A549 (cell line): ENCODE results near the gene TIMM44. TPM values are rescaled to one million over a fixed set of nuclear protein-coding genes. Genes with fewer than 3 reads are reported as not detected.

ENCODE experiments used
- ATAC-seq, 2 experiments: fragments of 200-7000 bp in 1 of 2; fragments of >200 bp in 1 of 2; cut with Nextera tagmentation in 1 of 2; cut with Tn5 transposase in 1 of 2; 3 replicates each; pipeline versions ENCODE4 v1.8.0 to v1.9.1; 2018 to 2020; ENCODE audit warnings: mild to moderate bottlenecking in 1 of 2, moderate library complexity in 1 of 2
- CTCF ChIA-PET: fragments of 300-600 bp; sonication (Branson Sonifier 250); formaldehyde crosslinking; extraction: SDS; loops from one replicate; lab custom pipeline; 2021; ENCODE audit warnings: antibody characterized with exemption, inconsistent platforms; lab: Yijun Ruan, JAX
- POLR2A ChIA-PET: fragments of 350-600 bp; formaldehyde crosslinking; extraction: SDS; loops from one replicate; lab custom pipeline; 2021; ENCODE audit warnings: antibody characterized with exemption, inconsistent platforms; lab: Yijun Ruan, JAX
- DNase-seq, 2 experiments: peaks; one replicate each; pipeline versions ENCODE4 v3.0.0 to v3.0.0-alpha.2; 2011 to 2016; ENCODE audit warnings: low read depth in 1 of 2, low spot score in 1 of 2
- FAIRE-seq: peaks from 2 replicates; lab custom pipeline; 2011; peaks lifted over from hg19 to GRCh38; lab: Jason Lieb, UNC
- H3K27ac ChIP-seq, 2 experiments: fragments of >200 bp; sonication (Bioruptor Twin); formaldehyde crosslinking; 3 replicates each; pipeline ENCODE4 v1.5.1; 2016 to 2017
- H3K4me1 ChIP-seq: fragments of >200 bp; sonication (Bioruptor Twin); formaldehyde crosslinking; 3 replicates; pipeline ENCODE4 v1.6.1; 2016
- H3K4me2 ChIP-seq: fragments of >200 bp; sonication (Bioruptor Twin); formaldehyde crosslinking; 3 replicates; pipeline ENCODE4 v1.6.1; 2016
- H3K4me3 ChIP-seq: fragments of >200 bp; sonication (Bioruptor Twin); formaldehyde crosslinking; 3 replicates; pipeline ENCODE4 v1.5.1; 2016
- H3K9me3 ChIP-seq: fragments of >200 bp; sonication (Bioruptor Twin); formaldehyde crosslinking; 3 replicates; pipeline ENCODE4 v1.6.1; 2016
- CBX8 ChIP-seq: fragments of 200-600 bp; sonication (generic); IDR thresholded peaks from 2 replicates; pipeline ENCODE4 v1.6.1; 2016
- CHD2 ChIP-seq: fragments of 150-350 bp; IDR thresholded peaks from 2 replicates; pipeline ENCODE4 v1.6.1; 2014; ENCODE audit warnings: low read length; ENCODE audit not compliant: partially characterized antibody
- CHD4 ChIP-seq: fragments of 200-600 bp; sonication (generic); IDR thresholded peaks from 2 replicates; pipeline ENCODE4 v1.6.1; 2016; ENCODE audit warnings: antibody characterized with exemption, mild to moderate bottlenecking, borderline replicate concordance
- EHF ChIP-seq: fragments of 250-450 bp; sonication (Bioruptor Pico); IDR thresholded peaks from 2 replicates; pipeline ENCODE4 v1.5.0; 2020; ENCODE audit warnings: mild to moderate bottlenecking
- ESRRA ChIP-seq: fragments of 150-350 bp; IDR thresholded peaks from 2 replicates; pipeline ENCODE4 v1.6.1; 2014; ENCODE audit warnings: mild to moderate bottlenecking, low read length, borderline replicate concordance
- FOSB ChIP-seq: fragments of 250-450 bp; sonication (Bioruptor Pico); IDR thresholded peaks from 2 replicates; pipeline ENCODE4 v1.5.0; 2020; ENCODE audit warnings: mild to moderate bottlenecking, moderate library complexity
- FOSL2 ChIP-seq, 2 experiments: fragments of 450-650 bp in 1 of 2; fragments of >200 bp in 1 of 2; sonication (Bioruptor Twin) in 1 of 2; formaldehyde crosslinking; IDR thresholded peaks; 2 replicates each; pipeline versions ENCODE4 v1.5.0 to v1.6.1; 2016 to 2020; ENCODE audit warnings: mild to moderate bottlenecking in 1 of 2, moderate library complexity in 1 of 2
- HEYL ChIP-seq: fragments of 250-450 bp; sonication (Bioruptor Pico); IDR thresholded peaks from 2 replicates; pipeline ENCODE4 v1.8.0; 2021; ENCODE audit warnings: mild to moderate bottlenecking, moderate library complexity
- HOXA7 ChIP-seq: fragments of 250-450 bp; sonication (Bioruptor Pico); IDR thresholded peaks from 2 replicates; pipeline ENCODE4 v1.5.0; 2020; ENCODE audit warnings: mild to moderate bottlenecking, moderate library complexity
- HOXB5 ChIP-seq: fragments of 250-450 bp; sonication (Bioruptor Pico); IDR thresholded peaks from 2 replicates; pipeline ENCODE4 v1.5.0; 2020; ENCODE audit warnings: mild to moderate bottlenecking, moderate library complexity
- JUN ChIP-seq, 2 experiments: fragments of >200 bp; sonication (Bioruptor Twin); formaldehyde crosslinking; IDR thresholded peaks; 2 replicates in 1 of 2; 3 replicates in 1 of 2; pipeline ENCODE4 v1.6.1; 2016 to 2017
- JUNB ChIP-seq: fragments of >200 bp; sonication (Bioruptor Twin); formaldehyde crosslinking; IDR thresholded peaks from 2 replicates; pipeline ENCODE4 v1.6.1; 2016
- MAFK ChIP-seq: fragments of 450-650 bp; IDR thresholded peaks from 2 replicates; pipeline ENCODE4 v1.6.1; 2014; ENCODE audit not compliant: partially characterized antibody
- MYC ChIP-seq: IDR thresholded peaks from 2 replicates; pipeline ENCODE4 v1.6.1; 2012; ENCODE audit warnings: mild to moderate bottlenecking, inconsistent platforms, low read length, improper control_type of control experiment, borderline replicate concordance
- NPAS2 ChIP-seq: fragments of 250-450 bp; sonication (Bioruptor Pico); IDR thresholded peaks from 2 replicates; pipeline ENCODE4 v1.8.0; 2022; ENCODE audit warnings: mild to moderate bottlenecking, moderate library complexity, borderline replicate concordance
- NR3C1 ChIP-seq: fragments of >200 bp; sonication (Bioruptor Twin); formaldehyde crosslinking; IDR thresholded peaks from 3 replicates; pipeline ENCODE4 v1.6.1; 2017
- PHF8 ChIP-seq: fragments of 200-600 bp; sonication (generic); IDR thresholded peaks from 2 replicates; pipeline ENCODE4 v1.6.1; 2016; ENCODE audit warnings: low read depth, mild to moderate bottlenecking, antibody characterized with exemption, moderate library complexity, borderline replicate concordance
- POLR2AphosphoS2 ChIP-seq: conservative IDR thresholded peaks from 2 replicates; pipeline ENCODE4 v1.6.1; 2012; ENCODE audit warnings: low read length, improper control_type of control experiment, inconsistent platforms
- RAD21 ChIP-seq, 2 experiments: fragments of >200 bp in 1 of 2; sonication (Bioruptor Twin) in 1 of 2; formaldehyde crosslinking in 1 of 2; IDR thresholded peaks in 1 of 2; conservative IDR thresholded peaks in 1 of 2; 2 replicates in 1 of 2; 3 replicates in 1 of 2; pipeline ENCODE4 v1.6.1; 2012 to 2018; ENCODE audit warnings: inconsistent platforms in 1 of 2
- RFX5 ChIP-seq: fragments of 450-650 bp; IDR thresholded peaks from 2 replicates; pipeline ENCODE4 v1.7.1; 2014; ENCODE audit warnings: antibody characterized with exemption, mild to moderate bottlenecking, moderate library complexity
- SMC3 ChIP-seq: fragments of >200 bp; sonication (Bioruptor Twin); formaldehyde crosslinking; IDR thresholded peaks from 3 replicates; pipeline ENCODE4 v1.6.1; 2018; ENCODE audit warnings: inconsistent platforms
- TFCP2L1 ChIP-seq: fragments of 250-450 bp; sonication (Bioruptor Pico); IDR thresholded peaks from 2 replicates; pipeline ENCODE4 v1.5.0; 2021; ENCODE audit warnings: mild to moderate bottlenecking
- TP53 ChIP-seq: fragments of 250-450 bp; sonication (Bioruptor Pico); IDR thresholded peaks from 2 replicates; pipeline ENCODE4 v1.5.0; 2021; ENCODE audit warnings: mild to moderate bottlenecking, moderate library complexity
- ZC3H11A ChIP-seq: fragments of 450-650 bp; IDR thresholded peaks from 2 replicates; pipeline ENCODE4 v1.6.1; 2014; ENCODE audit warnings: antibody characterized with exemption, mild to moderate bottlenecking
- ZNF302 ChIP-seq: fragments of 250-450 bp; sonication (Bioruptor Pico); IDR thresholded peaks from 2 replicates; pipeline ENCODE4 v1.9.0; 2021; ENCODE audit warnings: inconsistent platforms, mild to moderate bottlenecking, moderate library complexity
- ZSCAN20 ChIP-seq: fragments of 250-450 bp; sonication (Bioruptor Pico); IDR thresholded peaks from 2 replicates; pipeline ENCODE4 v1.8.0; 2022; ENCODE audit warnings: mild to moderate bottlenecking, moderate library complexity
- WGBS: methylation state at CpG from one replicate; pipeline ENCODE4 v1.1.6; 2017; ENCODE audit errors: missing lambda C conversion rate; 5-methylcytosine and 5-hydroxymethylcytosine counted together
- polyA plus RNA-seq, 4 experiments: library from polyadenylated mRNA; depleted of rRNA in 3 of 4; stranded (reverse); fragments of >200 nt; fragmentation: RNase III in 1 of 4; extraction: RNeasy Plus Mini Kit Qiagen cat#74134 plus additional on column Dnase treatment in 1 of 4; gene quantifications; 2 replicates in 3 of 4; 3 replicates in 1 of 4; pipeline ENCODE4 v1.2.3, GENCODE V29; 2011 to 2017
- TF ChIP-seq, protein P1 (sequence below): IDR thresholded peaks from 2 replicates; pipeline ENCODE4 v1.6.1; 2012; ENCODE audit warnings: low read depth, borderline replicate concordance
- TF ChIP-seq, protein P2 (sequence below): IDR thresholded peaks from 2 replicates; pipeline ENCODE4 v1.6.1; 2012
- TF ChIP-seq, protein P3 (sequence below): fragments of >200 bp; sonication (Bioruptor Twin); formaldehyde crosslinking; IDR thresholded peaks from 3 replicates; pipeline ENCODE4 v1.5.1; 2016
- TF ChIP-seq, protein P4 (sequence below): fragments of 150-350 bp; IDR thresholded peaks from 2 replicates; pipeline ENCODE4 v1.6.1; 2014; ENCODE audit warnings: low read depth, mild to moderate bottlenecking, low read length

Gene TIMM44
- polyA plus RNA-seq, 2 of the 4 experiments (the other 2 are of a cell fraction): 29.7 to 53.2 TPM

DNA sequence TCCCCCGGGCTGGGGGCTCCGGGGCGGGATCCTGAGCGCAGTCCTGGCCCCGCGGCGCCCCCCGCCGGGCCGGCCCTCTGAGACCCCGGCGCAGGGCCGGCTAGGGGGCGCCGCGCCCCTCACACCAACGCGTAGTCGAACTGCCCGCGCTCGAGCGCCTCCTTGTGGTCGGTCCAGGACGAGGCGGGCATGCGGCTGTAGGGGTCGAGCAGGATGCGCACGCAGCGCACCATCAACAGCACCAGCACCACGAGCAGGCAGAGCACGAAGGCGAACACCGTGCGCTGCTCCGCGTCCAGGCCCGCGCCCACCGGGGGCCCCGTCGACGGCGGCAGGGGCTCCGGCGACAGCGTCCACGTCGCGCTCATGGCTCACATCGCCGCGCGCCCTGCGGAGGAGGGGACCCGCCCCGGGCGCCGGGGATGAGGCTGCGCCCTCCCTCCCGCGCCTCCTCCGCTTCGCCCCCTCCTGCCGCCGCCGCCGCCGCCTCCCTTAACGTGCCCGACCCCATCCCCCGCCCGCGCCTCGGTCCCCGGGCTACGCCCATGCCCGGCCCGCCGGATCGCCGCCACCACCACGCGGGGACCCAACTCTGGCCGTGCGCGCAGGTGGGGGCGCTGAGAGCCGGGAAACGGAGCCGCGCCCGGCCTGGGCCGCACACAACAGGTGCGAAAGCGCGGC, 18.2 kb downstream of the TIMM44 start (continued):
- TF ChIP-seq, protein P1, sequence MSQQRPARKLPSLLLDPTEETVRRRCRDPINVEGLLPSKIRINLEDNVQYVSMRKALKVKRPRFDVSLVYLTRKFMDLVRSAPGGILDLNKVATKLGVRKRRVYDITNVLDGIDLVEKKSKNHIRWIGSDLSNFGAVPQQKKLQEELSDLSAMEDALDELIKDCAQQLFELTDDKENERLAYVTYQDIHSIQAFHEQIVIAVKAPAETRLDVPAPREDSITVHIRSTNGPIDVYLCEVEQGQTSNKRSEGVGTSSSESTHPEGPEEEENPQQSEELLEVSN: peak; percentile 93
- TF ChIP-seq HOXB5: peak; percentile 69; the same call in 1 of the 2 replicates
- TF ChIP-seq, protein P2, sequence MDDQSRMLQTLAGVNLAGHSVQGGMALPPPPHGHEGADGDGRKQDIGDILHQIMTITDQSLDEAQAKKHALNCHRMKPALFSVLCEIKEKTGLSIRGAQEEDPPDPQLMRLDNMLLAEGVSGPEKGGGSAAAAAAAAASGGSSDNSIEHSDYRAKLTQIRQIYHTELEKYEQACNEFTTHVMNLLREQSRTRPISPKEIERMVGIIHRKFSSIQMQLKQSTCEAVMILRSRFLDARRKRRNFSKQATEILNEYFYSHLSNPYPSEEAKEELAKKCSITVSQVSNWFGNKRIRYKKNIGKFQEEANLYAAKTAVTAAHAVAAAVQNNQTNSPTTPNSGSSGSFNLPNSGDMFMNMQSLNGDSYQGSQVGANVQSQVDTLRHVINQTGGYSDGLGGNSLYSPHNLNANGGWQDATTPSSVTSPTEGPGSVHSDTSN: no peak
- no peak for TF ChIP-seq EHF (CRISPR knock-in tag)
- no peak for TF ChIP-seq ZC3H11A
- TF ChIP-seq HOXA7 (CRISPR knock-in tag): no peak
- TF ChIP-seq NR3C1: no peak
- no peak for TF ChIP-seq POLR2AphosphoS2
- TF ChIP-seq TFCP2L1 (CRISPR knock-in tag): no peak
- TF ChIP-seq SMC3: peak; percentile 58
- TF ChIP-seq, protein P3, sequence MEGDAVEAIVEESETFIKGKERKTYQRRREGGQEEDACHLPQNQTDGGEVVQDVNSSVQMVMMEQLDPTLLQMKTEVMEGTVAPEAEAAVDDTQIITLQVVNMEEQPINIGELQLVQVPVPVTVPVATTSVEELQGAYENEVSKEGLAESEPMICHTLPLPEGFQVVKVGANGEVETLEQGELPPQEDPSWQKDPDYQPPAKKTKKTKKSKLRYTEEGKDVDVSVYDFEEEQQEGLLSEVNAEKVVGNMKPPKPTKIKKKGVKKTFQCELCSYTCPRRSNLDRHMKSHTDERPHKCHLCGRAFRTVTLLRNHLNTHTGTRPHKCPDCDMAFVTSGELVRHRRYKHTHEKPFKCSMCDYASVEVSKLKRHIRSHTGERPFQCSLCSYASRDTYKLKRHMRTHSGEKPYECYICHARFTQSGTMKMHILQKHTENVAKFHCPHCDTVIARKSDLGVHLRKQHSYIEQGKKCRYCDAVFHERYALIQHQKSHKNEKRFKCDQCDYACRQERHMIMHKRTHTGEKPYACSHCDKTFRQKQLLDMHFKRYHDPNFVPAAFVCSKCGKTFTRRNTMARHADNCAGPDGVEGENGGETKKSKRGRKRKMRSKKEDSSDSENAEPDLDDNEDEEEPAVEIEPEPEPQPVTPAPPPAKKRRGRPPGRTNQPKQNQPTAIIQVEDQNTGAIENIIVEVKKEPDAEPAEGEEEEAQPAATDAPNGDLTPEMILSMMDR: peak; percentile 79
- TF ChIP-seq MAFK: no peak
- no peak for TF ChIP-seq ZNF302
- TF ChIP-seq FOSL2 (IDR thresholded peaks at IDR 0.05): no peak
- TF ChIP-seq FOSL2 (CRISPR knock-in tag; IDR thresholded peaks at IDR 0.05): no peak
- TF ChIP-seq NPAS2 (CRISPR knock-in tag): no peak
- TF ChIP-seq RAD21 (conservative IDR thresholded peaks at IDR 0.05 in 1 of 2, IDR thresholded peaks at IDR 0.05 in 1 of 2): peak; percentile 21 to 47; a peak in 4 of 5 replicates
- no peak for TF ChIP-seq CHD4
- TF ChIP-seq JUNB: no peak
- no peak for TF ChIP-seq ZSCAN20 (CRISPR knock-in tag)
- no peak for TF ChIP-seq TP53 (CRISPR knock-in tag)

DNA sequence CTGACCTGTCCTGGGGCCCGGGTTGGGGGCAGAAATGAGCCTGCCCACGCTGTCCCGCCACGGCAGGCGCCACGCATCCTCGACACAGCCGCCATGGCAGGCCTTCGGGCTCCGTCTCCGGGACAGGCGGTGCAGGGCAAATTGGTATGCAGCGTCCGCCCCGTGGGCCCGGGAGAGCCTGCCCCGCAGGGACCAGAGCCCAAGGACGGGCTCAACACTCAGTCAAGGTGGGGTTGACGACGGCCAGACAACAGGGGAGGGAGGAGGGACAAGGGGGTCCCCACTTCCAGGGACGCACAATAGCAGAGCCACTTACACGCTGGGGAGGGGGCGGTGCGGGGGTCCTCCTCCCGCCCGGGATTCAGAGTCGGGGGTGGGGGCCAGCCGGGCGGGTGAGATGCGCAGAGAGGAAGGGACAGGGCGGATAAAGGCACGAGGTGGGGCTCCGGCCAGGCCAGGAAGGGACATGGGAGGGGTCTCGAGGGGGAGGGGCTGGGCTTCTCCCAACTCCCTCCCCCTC, 18.8 kb downstream of the TIMM44 start:
- H3K4me2 ChIP-seq: peak overlapping the region; percentile 100

DNA sequence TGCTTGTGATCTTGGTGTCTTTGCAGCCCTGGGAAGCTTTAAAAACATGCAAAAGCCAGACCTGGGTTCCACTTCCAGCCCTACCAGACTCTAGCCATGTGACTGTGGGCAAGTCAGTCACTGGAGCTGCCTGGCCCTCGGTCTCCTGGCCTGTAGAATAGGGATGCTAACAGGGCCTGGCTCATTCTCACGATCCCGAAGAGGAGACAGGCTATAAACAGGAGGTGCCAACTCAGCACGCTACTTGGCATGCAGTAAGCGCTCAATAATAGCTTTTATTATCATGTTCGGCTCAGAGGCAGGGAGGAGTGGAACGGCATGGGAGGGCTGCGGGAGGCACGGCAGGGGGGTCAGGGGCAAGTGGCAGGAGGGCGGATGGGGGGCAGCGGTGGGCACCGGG, 19.2 kb downstream of the TIMM44 start:
- WGBS: 72% methylated on average over 5 of the region's 12 CpGs
- FAIRE-seq: no peak
- Histone ChIP-seq H3K27ac (no peak overlapping the region), H3K4me2 (no peak overlapping the region), H3K4me1 (peaks cover 28% of the 10 kb centered on the region), H3K4me3 (no peak overlapping the region), H3K9me3 (no peaks in the 10 kb centered on the region)
- ChIA-PET POLR2A (no interaction called here), CTCF (interaction anchor here (0.7 to 2.5 kb wide), 4 partner anchors 9 to 71 kb away, joined by 3 to 17 read pairs (median 6); partner anchors contain the start of gene TIMM44)
- ATAC-seq: no peak
- DNase-seq: no peak
- TF ChIP-seq, protein P4, sequence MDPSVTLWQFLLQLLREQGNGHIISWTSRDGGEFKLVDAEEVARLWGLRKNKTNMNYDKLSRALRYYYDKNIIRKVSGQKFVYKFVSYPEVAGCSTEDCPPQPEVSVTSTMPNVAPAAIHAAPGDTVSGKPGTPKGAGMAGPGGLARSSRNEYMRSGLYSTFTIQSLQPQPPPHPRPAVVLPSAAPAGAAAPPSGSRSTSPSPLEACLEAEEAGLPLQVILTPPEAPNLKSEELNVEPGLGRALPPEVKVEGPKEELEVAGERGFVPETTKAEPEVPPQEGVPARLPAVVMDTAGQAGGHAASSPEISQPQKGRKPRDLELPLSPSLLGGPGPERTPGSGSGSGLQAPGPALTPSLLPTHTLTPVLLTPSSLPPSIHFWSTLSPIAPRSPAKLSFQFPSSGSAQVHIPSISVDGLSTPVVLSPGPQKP: no peak
- TF ChIP-seq ESRRA (no peak), CHD2 (no peak), RFX5 (no peak), FOSB (CRISPR knock-in tag) (no peak), PHF8 (no peak), NPAS2 (CRISPR knock-in tag) (no peak), JUN (IDR thresholded peaks at IDR 0.05) (no peak), ZNF302 (no peak), EHF (CRISPR knock-in tag) (no peak), HEYL (CRISPR knock-in tag) (no peak), MYC (no peak)
- TF ChIP-seq, protein P2: no peak

More for the DNA sequence above, 18.8 kb downstream of the TIMM44 start:
- DNase-seq (no peak), ATAC-seq (no peak), FAIRE-seq (no peak)
- 82% methylated on average over 4 of the region's 34 CpGs for WGBS
- H3K27ac ChIP-seq: peak overlapping the region in 1 of 2 experiments; percentile 92; a peak in 3 of 6 replicates
- CTCF ChIA-PET: interaction anchor here (0.7 to 2.5 kb wide), 4 partner anchors 9 to 72 kb away, joined by 3 to 17 read pairs (median 6); partner anchors contain the start of gene TIMM44
- H3K4me1 ChIP-seq: peaks cover 29% of the 10 kb centered on the region
- peak overlapping the region; percentile 82; the same call in 1 of the 3 replicates for H3K4me3 ChIP-seq
- TF ChIP-seq CBX8: no peak
- TF ChIP-seq ESRRA: no peak
- POLR2A ChIA-PET: no interaction called here
- H3K9me3 ChIP-seq: no peaks in the 10 kb centered on the region
